Astrocyte of the spinal cord (primary cell): ENCODE measurements around the gene STAT2.

Source experiments
- DNase-seq: peaks from one replicate; pipeline ENCODE4 v3.0.0; 2011; ENCODE audit warnings: low read depth, low spot score
- H3K4me3 ChIP-seq: 2 replicates; pipeline ENCODE4 v1.5.1; 2011; ENCODE audit warnings: low read depth, mild to moderate bottlenecking, low read length, moderate library complexity
- CTCF ChIP-seq: IDR thresholded peaks from 2 replicates; pipeline ENCODE4 v1.5.1; 2012; ENCODE audit warnings: low read depth, mild to moderate bottlenecking, low read length, inconsistent platforms
- in situ Hi-C: cut with HindIII; loops from 2 replicates; pipeline ENCODE4 v1.10.0; 2017; ENCODE audit warnings: low sequenced_read_pairs

The STAT2 gene

GRCh38 chr12:56299308-56299852 is 60.5 kb downstream of the STAT2 start:
- peak overlapping the region; percentile 95 for H3K4me3 ChIP-seq
- no peak for TF ChIP-seq CTCF
- in situ Hi-C loops, result no loop called here
- no peak for DNase-seq

DNA sequence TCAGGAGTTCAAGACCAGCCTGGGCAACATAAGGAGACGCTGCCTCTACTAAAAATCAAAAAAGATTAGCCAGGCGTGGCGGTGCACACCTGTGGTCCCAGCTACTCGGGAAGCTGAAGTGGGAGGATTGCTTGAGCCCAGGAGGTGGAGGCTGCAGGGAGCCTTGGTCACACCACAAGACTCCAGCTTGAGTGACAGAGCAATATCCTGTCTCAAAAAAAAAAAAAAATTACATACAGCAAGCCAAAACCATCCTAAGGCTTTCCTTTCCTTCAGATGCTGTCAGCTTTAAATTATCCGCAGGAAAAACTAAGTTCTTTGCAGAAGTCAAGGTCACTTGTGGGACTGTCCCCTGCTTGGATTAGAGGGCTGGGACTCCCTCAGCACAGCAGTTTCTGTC is 61.1 kb downstream of the STAT2 start:
- DNase-seq, result no peak
- in situ Hi-C loops, result no loop called here
- peak overlapping the region; percentile 95 for H3K4me3 ChIP-seq
- TF ChIP-seq CTCF, result no peak

GRCh38 chr12:56297400-56297799 is 62.5 kb downstream of the STAT2 start:
- no peak for TF ChIP-seq CTCF
- no peak for DNase-seq
- H3K4me3 ChIP-seq, result no peak overlapping the region
- in situ Hi-C loops, result no loop called here

GRCh38 chr12:56296295-56296694 is 63.6 kb downstream of the STAT2 start:
- DNase-seq, result no peak

DNA sequence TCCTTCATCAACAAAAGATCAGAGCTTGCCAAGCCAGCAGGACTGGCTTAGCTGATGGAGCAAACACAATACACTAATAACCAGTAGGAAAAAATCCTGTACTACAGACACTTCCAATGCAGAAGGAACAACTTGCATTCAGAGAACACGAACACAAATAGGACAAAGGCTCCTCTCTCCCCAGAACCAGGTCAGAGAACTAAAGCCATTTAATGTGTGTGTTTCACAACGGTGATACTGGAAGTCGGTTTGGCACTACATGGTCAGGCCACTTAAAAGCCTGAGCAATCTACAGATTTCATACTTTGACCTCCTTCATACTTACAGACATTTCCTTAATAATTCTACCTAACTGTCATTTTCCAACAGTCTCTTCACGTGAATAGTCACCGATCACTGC is 66.1 kb downstream of the STAT2 start:
- TF ChIP-seq CTCF, result no peak
- DNase-seq, result no peak
- in situ Hi-C loops, result no loop called here
- no peak overlapping the region for H3K4me3 ChIP-seq

More at GRCh38 chr12:56296295-56296694, 63.6 kb downstream of the STAT2 start:
- no peak overlapping the region for H3K4me3 ChIP-seq
- in situ Hi-C loops, result no loop called here
- TF ChIP-seq CTCF, result no peak
